Measurements from ENCODE around the gene C12orf57.

Gene C12orf57

DNA sequence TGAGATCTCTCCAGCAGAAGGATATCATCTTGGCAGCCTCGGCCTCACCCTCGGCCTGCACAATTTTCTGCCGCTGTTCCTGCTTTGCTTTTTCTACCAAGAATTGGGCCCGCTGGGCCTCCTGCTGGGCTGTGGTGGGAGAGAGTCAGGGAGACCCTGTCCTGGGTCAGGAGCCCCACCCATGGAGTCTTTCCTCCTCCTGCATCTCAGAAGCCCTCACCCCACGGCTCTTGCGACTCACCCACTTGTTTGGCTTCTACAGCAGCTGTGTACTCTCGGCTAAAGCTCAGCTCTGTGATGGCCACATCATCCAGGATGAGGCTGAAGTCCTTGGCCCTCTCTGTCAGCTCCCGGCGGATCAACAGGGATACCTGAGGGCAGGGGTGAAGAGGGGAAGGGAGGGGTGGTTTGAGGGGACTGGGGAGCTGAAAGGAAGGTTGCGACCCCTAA is 23.9 kb downstream of the C12orf57 start:
- H3K4me3 ChIP-seq (ENCODE audit: control insufficient read depth, low read depth, low read length): no peak overlapping the region
- TF ChIP-seq, protein P1, sequence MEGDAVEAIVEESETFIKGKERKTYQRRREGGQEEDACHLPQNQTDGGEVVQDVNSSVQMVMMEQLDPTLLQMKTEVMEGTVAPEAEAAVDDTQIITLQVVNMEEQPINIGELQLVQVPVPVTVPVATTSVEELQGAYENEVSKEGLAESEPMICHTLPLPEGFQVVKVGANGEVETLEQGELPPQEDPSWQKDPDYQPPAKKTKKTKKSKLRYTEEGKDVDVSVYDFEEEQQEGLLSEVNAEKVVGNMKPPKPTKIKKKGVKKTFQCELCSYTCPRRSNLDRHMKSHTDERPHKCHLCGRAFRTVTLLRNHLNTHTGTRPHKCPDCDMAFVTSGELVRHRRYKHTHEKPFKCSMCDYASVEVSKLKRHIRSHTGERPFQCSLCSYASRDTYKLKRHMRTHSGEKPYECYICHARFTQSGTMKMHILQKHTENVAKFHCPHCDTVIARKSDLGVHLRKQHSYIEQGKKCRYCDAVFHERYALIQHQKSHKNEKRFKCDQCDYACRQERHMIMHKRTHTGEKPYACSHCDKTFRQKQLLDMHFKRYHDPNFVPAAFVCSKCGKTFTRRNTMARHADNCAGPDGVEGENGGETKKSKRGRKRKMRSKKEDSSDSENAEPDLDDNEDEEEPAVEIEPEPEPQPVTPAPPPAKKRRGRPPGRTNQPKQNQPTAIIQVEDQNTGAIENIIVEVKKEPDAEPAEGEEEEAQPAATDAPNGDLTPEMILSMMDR (conservative IDR thresholded peaks at IDR 0.05; ENCODE audit: control insufficient read depth, insufficient read depth, low read depth, low read length): no peak
- DNase-seq (ENCODE audit: low read depth): no peak

DNA sequence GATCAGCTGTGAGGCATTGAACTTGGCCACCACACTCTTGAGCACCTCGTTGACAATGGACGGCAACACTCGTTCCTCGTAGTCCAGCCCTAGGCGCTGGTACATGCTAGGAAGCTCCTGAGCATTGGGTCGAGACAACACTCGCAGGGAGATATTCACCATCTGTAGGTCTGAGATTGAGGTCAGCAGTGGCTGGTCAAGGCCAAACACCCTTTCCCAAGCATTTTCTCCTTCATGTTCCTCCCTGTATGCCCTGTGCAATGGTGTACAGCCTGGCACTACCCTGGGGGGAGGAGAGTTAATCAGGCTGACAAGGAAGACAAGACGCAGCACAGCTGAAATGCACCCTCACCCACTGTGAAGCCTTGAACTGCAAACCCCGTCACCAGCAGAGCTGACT is 24.6 kb downstream of the C12orf57 start:
- no peak for DNase-seq (ENCODE audit: low read depth)
- TF ChIP-seq, protein P1 (conservative IDR thresholded peaks at IDR 0.05; ENCODE audit: control insufficient read depth, insufficient read depth, low read depth, low read length): no peak
- H3K4me3 ChIP-seq (ENCODE audit: control insufficient read depth, low read depth, low read length): no peak overlapping the region

DNA sequence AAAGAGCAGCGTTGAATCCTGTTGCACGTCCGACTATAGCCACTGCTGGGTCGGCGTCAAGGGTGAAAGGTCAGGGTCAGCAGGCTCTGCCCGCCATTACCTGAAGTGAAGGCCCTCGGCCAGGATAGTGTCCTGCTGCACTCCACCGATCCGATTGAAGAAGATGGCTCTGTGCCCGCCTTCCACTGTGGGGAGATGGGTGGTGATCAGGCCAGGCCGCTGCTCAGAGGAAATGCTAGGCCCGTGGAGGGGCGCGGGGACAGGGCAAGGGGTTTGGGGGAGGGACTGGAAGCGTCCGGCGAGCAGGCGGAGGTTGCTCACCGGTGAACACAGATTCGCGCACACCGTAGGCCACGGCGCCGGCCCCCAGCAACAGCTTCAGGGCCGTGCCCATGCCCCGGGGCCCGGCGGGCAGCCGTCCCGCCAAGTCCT is 26.3 kb downstream of the C12orf57 start:
- TF ChIP-seq, protein P1 (conservative IDR thresholded peaks at IDR 0.05; ENCODE audit: control insufficient read depth, insufficient read depth, low read depth, low read length): no peak
- peak; percentile 10 for DNase-seq (ENCODE audit: low read depth)
- peak overlapping the region; percentile 90 for H3K4me3 ChIP-seq (ENCODE audit: control insufficient read depth, low read depth, low read length)

DNA sequence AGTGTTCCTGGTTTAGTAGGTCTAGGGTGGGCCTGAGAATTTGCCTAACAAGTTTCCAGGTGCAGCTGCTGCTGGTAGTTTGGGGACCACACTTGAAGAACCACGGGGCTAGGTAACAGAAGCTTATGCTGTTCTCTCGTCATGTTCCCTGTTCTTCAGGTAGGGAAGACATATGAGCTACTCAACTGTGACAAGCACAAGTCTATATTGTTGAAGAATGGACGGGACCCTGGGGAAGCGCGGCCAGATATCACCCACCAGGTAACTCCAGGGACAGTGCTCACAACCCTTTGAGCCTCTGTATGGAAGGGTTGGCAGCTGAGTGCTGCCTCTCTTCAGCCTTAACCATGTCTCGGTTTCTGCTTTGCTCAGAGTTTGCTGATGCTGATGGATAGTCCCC is 30.4 kb downstream of the C12orf57 start:
- TF ChIP-seq, protein P1 (conservative IDR thresholded peaks at IDR 0.05; ENCODE audit: control insufficient read depth, insufficient read depth, low read depth, low read length): no peak
- no peak for DNase-seq (ENCODE audit: low read depth)
- H3K4me3 ChIP-seq (ENCODE audit: control insufficient read depth, low read depth, low read length): no peak overlapping the region

DNA sequence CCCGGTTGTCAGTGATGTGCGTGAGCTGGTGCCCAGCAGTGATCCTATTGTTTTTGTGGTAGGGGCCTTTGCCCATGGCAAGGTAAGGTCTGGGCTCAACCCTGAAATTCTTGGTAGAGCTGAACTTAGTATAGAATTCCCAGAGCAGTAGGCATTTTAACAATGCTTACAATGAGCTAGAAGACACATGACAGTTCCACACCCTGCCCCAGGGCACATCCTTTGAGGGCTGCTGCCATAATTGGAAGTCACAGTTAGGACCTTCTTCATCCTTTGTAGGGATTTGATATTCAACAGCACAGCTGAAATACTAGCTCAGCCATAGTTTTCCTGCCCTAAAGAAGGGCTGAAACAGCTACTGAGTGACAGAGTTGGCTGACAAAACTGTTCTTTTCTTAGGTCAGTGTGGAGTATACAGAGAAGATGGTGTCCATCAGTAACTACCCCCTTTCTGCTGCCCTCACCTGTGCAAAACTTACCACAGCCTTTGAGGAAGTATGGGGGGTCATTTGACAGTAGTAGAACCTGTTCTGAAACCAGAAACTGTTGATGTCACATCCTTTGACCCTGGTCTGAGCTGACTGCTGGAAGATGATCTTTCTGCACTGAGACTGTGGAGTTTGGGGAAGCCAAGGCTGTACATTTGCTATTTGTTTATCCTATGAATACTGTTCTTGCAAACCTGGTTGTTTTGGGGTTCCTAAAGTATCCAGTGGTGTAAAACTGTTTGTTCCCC is 31.6 kb downstream of the C12orf57 start:
- TF ChIP-seq, protein P1 (conservative IDR thresholded peaks at IDR 0.05; ENCODE audit: control insufficient read depth, insufficient read depth, low read depth, low read length): no peak
- no peak overlapping the region for H3K4me3 ChIP-seq (ENCODE audit: control insufficient read depth, low read depth, low read length)
- DNase-seq (ENCODE audit: low read depth): no peak

DNA sequence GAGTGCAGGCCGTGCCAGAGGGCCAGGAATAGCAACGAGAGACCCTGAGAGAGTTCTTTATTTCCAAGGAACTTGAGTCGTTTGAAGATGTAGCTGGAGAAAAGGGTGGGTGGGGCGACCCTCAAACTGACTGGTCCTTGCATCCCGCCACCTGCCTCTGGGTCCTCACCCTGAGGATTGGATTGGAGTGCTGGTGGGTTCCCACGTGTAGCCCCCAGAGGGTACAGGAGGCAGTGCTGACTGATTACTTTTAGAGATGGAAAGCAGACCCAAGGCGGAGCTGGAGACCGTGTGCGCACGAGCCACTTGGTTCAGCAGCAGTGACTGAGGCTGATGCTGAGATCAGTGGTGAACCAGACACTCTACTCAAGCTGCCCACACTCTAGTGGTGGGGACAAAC is 33.8 kb downstream of the C12orf57 start:
- DNase-seq (ENCODE audit: low read depth): no peak
- TF ChIP-seq, protein P1 (conservative IDR thresholded peaks at IDR 0.05; ENCODE audit: control insufficient read depth, insufficient read depth, low read depth, low read length): no peak
- no peak overlapping the region for H3K4me3 ChIP-seq (ENCODE audit: control insufficient read depth, low read depth, low read length)
